PC-3 (cell line): ENCODE measurements around the gene XRCC6. TPM values are rescaled to one million over a fixed set of nuclear protein-coding genes. Genes with fewer than 3 reads are reported as not detected.
A peak's percentile ranks its signal among the peaks of the same experiment; 100 is the strongest.

Experiments
- ATAC-seq: fragments of 200-7000 bp; cut with Tn5 transposase; 2 replicates; pipeline ENCODE4 v1.9.1; 2020; ENCODE audit warnings: mild to moderate bottlenecking, moderate library complexity
- BruUV-seq: library from RNA; stranded (reverse); fragments of 400-500 nt; replicated peaks from 2 replicates; lab custom pipeline; 2021; lab: Mats Ljungman, UMichigan
- CTCF ChIA-PET: fragments of 300-600 bp; sonication (Branson Sonifier 250); formaldehyde crosslinking; loops from one replicate; lab custom pipeline; 2022; ENCODE audit warnings: antibody characterized with exemption; lab: Charles Lee
- POLR2A ChIA-PET: fragments of 300-600 bp; sonication (Branson Sonifier 250); formaldehyde crosslinking; loops from one replicate; lab custom pipeline; 2022; ENCODE audit warnings: antibody characterized with exemption; ENCODE audit not compliant: unreplicated experiment; lab: Charles Lee
- DNase-seq: peaks from one replicate; pipeline ENCODE4 v3.0.0-alpha.2; 2015
- H2AFZ ChIP-seq: fragments of 300-600 bp; sonication (generic); 2 replicates; pipeline ENCODE4 v1.6.0; 2016; ENCODE audit warnings: antibody characterized with exemption, low read length
- H3F3A ChIP-seq: fragments of 300-600 bp; sonication (generic); one replicate; pipeline ENCODE4 v1.6.0; 2017; ENCODE audit warnings: antibody characterized with exemption, low read length, control low read depth, mild to moderate bottlenecking; ENCODE audit not compliant: unreplicated experiment
- H3K27ac ChIP-seq: fragments of 300-600 bp; sonication (generic); 2 replicates; pipeline ENCODE4 v1.5.1; 2016; ENCODE audit warnings: mild to moderate bottlenecking, low read length
- H3K27me3 ChIP-seq: fragments of 300-600 bp; sonication (generic); 2 replicates; pipeline ENCODE4 v1.6.1; 2016; ENCODE audit warnings: low read length, mixed read lengths
- H3K36me3 ChIP-seq: fragments of 300-600 bp; sonication (generic); 2 replicates; pipeline ENCODE4 v1.6.1; 2016; ENCODE audit warnings: low read depth, mixed run types, low read length, mixed read lengths
- H3K4me1 ChIP-seq: fragments of 300-600 bp; sonication (generic); 2 replicates; pipeline ENCODE4 v1.5.1; 2016; ENCODE audit warnings: low read length; ENCODE audit not compliant: insufficient read depth
- H3K4me2 ChIP-seq: fragments of 300-600 bp; sonication (generic); 2 replicates; pipeline ENCODE4 v1.6.0; 2016; ENCODE audit warnings: low read length
- H3K4me3 ChIP-seq: fragments of 300-600 bp; sonication (generic); 2 replicates; pipeline ENCODE4 v1.5.1; 2016; ENCODE audit warnings: mild to moderate bottlenecking, low read length, mixed read lengths
- H3K79me2 ChIP-seq: fragments of 300-600 bp; sonication (generic); 2 replicates; pipeline ENCODE4 v1.6.1; 2017; ENCODE audit warnings: low read length, mixed read lengths
- H3K9ac ChIP-seq: fragments of 300-600 bp; sonication (generic); 2 replicates; pipeline ENCODE4 v1.6.0; 2016; ENCODE audit warnings: mild to moderate bottlenecking, low read length
- H3K9me2 ChIP-seq: fragments of 300-600 bp; sonication (generic); replicated peaks from 2 replicates; pipeline ENCODE4 v1.6.1; 2016; ENCODE audit warnings: mixed run types, low read length, mixed read lengths
- H3K9me3 ChIP-seq: fragments of 300-600 bp; sonication (generic); 2 replicates; pipeline ENCODE4 v1.6.1; 2016; ENCODE audit warnings: low read length, mixed read lengths
- H4K20me1 ChIP-seq: fragments of 300-600 bp; sonication (generic); 2 replicates; pipeline ENCODE4 v1.6.1; 2016; ENCODE audit warnings: low read length, mixed read lengths
- EZH2 ChIP-seq: fragments of 300-600 bp; sonication (generic); IDR thresholded peaks from one replicate; pipeline ENCODE4 v1.6.1; 2017; ENCODE audit warnings: antibody characterized with exemption, mild to moderate bottlenecking, low read length; ENCODE audit not compliant: unreplicated experiment
- EZH2phosphoT487 ChIP-seq: fragments of 300-600 bp; sonication (generic); IDR thresholded peaks from 2 replicates; pipeline ENCODE4 v1.6.1; 2018; ENCODE audit warnings: mild to moderate bottlenecking, antibody characterized with exemption, low read length, borderline replicate concordance
- intact Hi-C: fragments of 100-400 bp; cut with micrococcal nuclease; formaldehyde crosslinking; loops from 2 replicates; pipeline ENCODE4 v1.9.0; 2023
- total RNA-seq: library from RNA; depleted of rRNA; stranded (reverse); fragments of >200 nt; gene quantifications from 2 replicates; pipeline ENCODE4 v1.2.3, GENCODE V29; 2014
- TF ChIP-seq, protein P1 (sequence below): fragments of 300-600 bp; sonication (generic); conservative IDR thresholded peaks from 2 replicates; pipeline ENCODE4 v1.5.1; 2017; ENCODE audit warnings: antibody characterized with exemption, low read depth, mild to moderate bottlenecking, low read length

The XRCC6 gene
- total RNA-seq, 1 experiment from 2014 or later, result 432 TPM

DNA sequence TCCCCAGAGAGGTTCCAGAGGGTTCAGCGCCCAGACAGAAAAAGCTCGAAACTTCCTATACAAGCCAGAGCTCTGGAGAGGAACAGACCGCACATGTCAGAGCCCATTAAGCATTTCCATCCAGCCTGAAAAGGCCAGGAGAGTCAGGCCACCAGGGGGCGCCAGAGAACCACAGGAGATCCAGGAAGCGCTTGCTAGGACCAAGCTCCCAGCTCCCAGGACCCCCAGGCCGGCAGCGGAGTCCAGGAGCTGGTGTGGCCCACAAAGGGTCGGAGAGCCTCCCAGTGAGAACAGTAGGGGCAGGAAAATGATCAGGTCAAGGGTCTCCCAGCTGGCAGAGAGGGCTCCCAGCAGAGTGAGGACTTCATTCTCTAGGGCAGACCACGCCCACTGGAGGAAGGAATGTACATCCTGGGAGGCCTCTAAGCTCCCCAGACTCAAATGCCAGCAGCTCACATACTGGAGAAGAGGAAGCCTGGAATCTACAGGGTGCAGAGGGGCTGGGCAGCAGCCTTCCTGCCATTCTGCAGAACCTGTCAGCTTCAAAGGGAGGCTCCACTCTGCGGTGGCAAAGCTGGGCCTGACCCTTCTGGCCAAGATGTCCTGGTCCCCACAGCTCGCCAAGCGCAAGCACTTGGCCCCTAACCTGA, 76.2 kb downstream of the XRCC6 start:
- no peak for TF ChIP-seq EZH2phosphoT487
- TF ChIP-seq, protein P1, sequence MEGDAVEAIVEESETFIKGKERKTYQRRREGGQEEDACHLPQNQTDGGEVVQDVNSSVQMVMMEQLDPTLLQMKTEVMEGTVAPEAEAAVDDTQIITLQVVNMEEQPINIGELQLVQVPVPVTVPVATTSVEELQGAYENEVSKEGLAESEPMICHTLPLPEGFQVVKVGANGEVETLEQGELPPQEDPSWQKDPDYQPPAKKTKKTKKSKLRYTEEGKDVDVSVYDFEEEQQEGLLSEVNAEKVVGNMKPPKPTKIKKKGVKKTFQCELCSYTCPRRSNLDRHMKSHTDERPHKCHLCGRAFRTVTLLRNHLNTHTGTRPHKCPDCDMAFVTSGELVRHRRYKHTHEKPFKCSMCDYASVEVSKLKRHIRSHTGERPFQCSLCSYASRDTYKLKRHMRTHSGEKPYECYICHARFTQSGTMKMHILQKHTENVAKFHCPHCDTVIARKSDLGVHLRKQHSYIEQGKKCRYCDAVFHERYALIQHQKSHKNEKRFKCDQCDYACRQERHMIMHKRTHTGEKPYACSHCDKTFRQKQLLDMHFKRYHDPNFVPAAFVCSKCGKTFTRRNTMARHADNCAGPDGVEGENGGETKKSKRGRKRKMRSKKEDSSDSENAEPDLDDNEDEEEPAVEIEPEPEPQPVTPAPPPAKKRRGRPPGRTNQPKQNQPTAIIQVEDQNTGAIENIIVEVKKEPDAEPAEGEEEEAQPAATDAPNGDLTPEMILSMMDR, result peak; percentile 93
- intact Hi-C loops, result loop anchor here (2.0 kb wide), 1 partner anchor 244 kb away; no protein-coding TSS in a partner anchor
- H3K27ac ChIP-seq, result no peak overlapping the region
- ChIA-PET POLR2A (interaction anchor here (0.5 kb wide), 1 partner anchor 103 kb away, joined by 3 read pairs; no protein-coding TSS in a partner anchor), CTCF (interaction anchor here (0.6 to 1.4 kb wide), 13 partner anchors 10 to 777 kb away, joined by 3 to 9 read pairs (median 6); partner anchors contain the start of genes CCDC134, SREBF2 and TNFRSF13C)
- ATAC-seq (peak; percentile 93), DNase-seq (peak; percentile 83)
- peak overlapping the region; percentile 57 for H2AFZ ChIP-seq
- H3K9me3 ChIP-seq, result no peaks in the 10 kb centered on the region
- no TSS peak for BruUV-seq
- no peak overlapping the region for H3K4me3 ChIP-seq
- H4K20me1 ChIP-seq, result no peaks in the 10 kb centered on the region
- H3K27me3 ChIP-seq, result no peaks in the 10 kb centered on the region
- no peaks in the 10 kb centered on the region for H3K9me2 ChIP-seq
- 0 out of 2 replicates have a peak, but pooled peaks cover 3% of the 10 kb centered on the region for H3K4me1 ChIP-seq
- no peak overlapping the region for H3K9ac ChIP-seq
- no peaks in the 10 kb centered on the region for H3K79me2 ChIP-seq
- H3K4me2 ChIP-seq, result peak overlapping the region; percentile 61
- no peaks in the 10 kb centered on the region for H3K36me3 ChIP-seq
- H3F3A ChIP-seq, result no peaks in the 10 kb centered on the region

GRCh38 chr22:41699264-41700107, 78.4 kb downstream of the XRCC6 start, which contains the start of gene MEI1:
Gene MEI1, plus strand, starts transcription at chr22:41699503. Its CDS starts 36 bp downstream, at chr22:41699539.
- no peaks in the 10 kb centered on the region for H4K20me1 ChIP-seq
- DNase-seq, result no peak
- no peaks in the 10 kb centered on the region for H3K9me2 ChIP-seq
- H3K4me3 ChIP-seq, result no peak within 1 kb of the TSS
- no peak within 1 kb of the TSS for H3K9ac ChIP-seq
- H3K4me1 ChIP-seq, result 0 out of 2 replicates have a peak, but pooled peaks cover 3% of the 10 kb centered on the region
- H3K27me3 ChIP-seq, result no peaks in the 10 kb centered on the region
- intact Hi-C loops, result no loop called here
- H3F3A ChIP-seq, result no peaks in the 10 kb centered on the region
- POLR2A ChIA-PET, result no interaction called here
- TF ChIP-seq EZH2 (no peak), EZH2phosphoT487 (no peak)
- TF ChIP-seq, protein P1, result no peak
- H2AFZ ChIP-seq, result no peak within 1 kb of the TSS
- H3K79me2 ChIP-seq, result no peaks in the 10 kb centered on the region
- CTCF ChIA-PET, result no interaction called here
- H3K27ac ChIP-seq, result no peak within 1 kb of the TSS
- ATAC-seq, result no peak
- no peaks in the 10 kb centered on the region for H3K36me3 ChIP-seq
- H3K9me3 ChIP-seq, result no peaks in the 10 kb centered on the region
- no TSS peak for BruUV-seq
- no peak within 1 kb of the TSS for H3K4me2 ChIP-seq
